Stimulated activated effector memory CD8-positive, alpha-beta T cell treated with anti-CD3 and anti-CD28 coated beads, Interleukin-12 subunit alpha, Interleukin-12 subunit beta, amount 100 ng/mL, for 72 hours (primary cell): Measurements from ENCODE around the gene MPP1.
"Not testable (repeated sequence)": the region's sequence is repeated elsewhere in the genome, so short reads cannot be mapped to it uniquely, and the experiment has no call there.

Source experiments
- ATAC-seq: fragments of 150-1000 bp; cut with Tn5 transposase; 2 replicates; pipeline ENCODE4 v1.10.0; 2021
- DNase-seq, 2 donors: peaks; one replicate each; pipeline ENCODE4 v3.0.0; 2021 to 2022; ENCODE audit warnings: low spot score in 2 of 2
- H3K27ac Mint-ChIP-seq: one replicate; pipeline ENCODE4 v1.8.0; 2022; ENCODE audit warnings: mild to moderate bottlenecking, mixed read lengths
- H3K36me3 Mint-ChIP-seq: one replicate; pipeline ENCODE4 v1.8.0; 2022; ENCODE audit warnings: mild to moderate bottlenecking, mixed read lengths
- H3K4me1 Mint-ChIP-seq: one replicate; pipeline ENCODE4 v1.8.0; 2022; ENCODE audit warnings: mixed read lengths
- H3K4me3 Mint-ChIP-seq: one replicate; pipeline ENCODE4 v1.8.0; 2022; ENCODE audit warnings: mild to moderate bottlenecking, mixed read lengths
- H3K9me3 Mint-ChIP-seq: one replicate; pipeline ENCODE4 v1.8.0; 2022; ENCODE audit warnings: mixed read lengths

Gene MPP1

DNA sequence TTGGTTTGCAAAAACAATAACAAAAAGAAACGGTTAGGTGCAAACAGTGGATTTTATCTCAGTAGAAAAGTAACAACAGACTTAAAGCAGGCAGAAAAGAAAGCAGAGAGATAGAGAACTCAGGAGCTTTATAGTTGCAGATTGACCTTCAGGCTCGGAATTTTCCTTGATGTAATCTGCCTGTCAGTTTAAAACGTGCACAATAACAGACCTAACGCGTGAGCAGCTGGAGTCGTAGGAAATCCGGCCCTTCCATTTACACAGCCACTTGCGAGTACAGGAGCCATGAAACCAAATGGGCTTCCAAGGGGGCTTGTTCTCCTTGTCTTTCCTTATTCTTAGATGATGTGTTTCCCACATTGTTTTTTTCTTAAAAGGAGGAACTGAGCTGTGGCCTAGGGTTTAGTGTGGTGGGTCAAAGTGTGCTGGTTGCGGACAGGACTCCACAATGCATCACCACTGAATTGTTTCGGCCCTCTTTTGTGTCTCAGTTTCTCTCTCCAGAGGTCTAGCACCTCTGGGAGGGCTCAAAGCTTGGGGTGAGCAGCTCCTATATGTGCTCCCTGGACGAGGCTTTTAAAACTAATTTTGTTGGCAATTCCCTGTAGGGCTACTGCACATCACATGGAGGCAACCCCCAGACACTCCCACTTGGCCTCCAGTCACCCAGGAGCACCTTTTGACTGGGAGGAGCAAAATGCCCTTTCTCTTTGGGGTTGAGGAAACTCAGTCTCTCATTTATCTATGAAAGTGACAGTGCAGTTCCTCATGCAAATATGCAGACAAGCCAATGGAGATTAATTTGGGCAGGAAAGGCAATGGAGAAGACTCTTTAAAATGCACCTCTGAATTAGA, 13.9 kb upstream of the MPP1 start:
- Mint-ChIP-seq H3K4me1 (no peaks in the 10 kb centered on the region), H3K4me3 (no peak overlapping the region), H3K9me3 (no peaks in the 10 kb centered on the region), H3K27ac (no peak overlapping the region), H3K36me3 (no peaks in the 10 kb centered on the region)
- DNase-seq (no peak), ATAC-seq (no peak)

DNA sequence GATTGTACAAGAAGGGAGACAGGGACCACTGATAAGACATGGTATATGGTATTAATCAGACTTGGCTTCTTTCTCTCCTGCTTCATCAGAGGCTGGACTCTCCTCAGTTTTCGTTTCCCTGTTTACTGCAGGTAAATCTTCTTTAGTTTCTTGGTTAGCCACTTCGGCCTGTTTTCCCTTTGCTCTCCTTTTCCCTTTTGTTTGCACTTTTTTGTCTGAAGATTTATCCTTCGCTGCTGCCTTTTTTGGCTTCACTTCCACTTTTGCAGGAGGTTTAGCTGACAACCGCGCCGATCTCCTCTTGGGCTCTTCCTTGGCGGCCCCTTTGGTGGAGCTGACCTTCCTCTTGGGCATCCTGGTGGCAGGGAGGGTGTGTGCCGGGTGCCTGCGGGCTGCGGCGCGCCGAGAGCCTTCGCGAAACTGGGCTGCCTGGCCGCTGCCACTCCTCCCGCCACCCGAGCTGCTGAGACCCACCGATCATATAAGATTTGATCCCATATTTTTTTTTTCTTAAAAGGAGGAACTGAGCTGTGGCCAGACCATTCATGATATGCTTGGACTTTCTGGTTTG, 11.8 kb upstream of the MPP1 start:
- not testable (repeated sequence) for H3K9me3 Mint-ChIP-seq, ATAC-seq, DNase-seq

DNA sequence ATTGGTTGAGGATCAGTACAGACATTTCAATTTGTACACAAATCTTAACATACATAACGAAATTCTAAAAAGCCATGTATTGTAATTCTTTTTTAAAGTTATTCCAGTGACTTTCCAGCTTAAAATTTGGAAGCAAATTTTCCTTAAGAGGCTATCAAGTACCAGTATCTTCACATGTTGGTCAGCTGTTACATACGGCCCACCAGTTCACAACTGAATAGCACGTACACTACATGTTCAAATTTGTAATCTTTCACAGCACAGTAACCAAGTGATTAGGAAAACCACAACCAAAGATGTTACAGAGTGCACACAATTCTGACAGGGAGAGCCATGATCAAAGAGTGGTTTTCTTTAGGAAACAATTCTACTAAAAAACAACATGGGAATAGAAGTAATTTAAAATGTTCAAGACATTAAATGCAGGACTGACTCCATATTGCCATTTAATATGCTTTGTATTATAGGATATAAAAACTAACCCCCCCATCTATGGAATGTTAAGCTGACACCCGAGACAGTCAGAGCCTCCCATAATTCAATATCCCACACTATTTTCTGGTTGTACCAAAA, 11.1 kb upstream of the MPP1 start:
- H3K36me3 Mint-ChIP-seq, DNase-seq, H3K4me3 Mint-ChIP-seq, H3K9me3 Mint-ChIP-seq, H3K4me1 Mint-ChIP-seq, H3K27ac Mint-ChIP-seq, ATAC-seq: not testable (repeated sequence)

More for the DNA sequence above, 11.8 kb upstream of the MPP1 start:
- H3K27ac Mint-ChIP-seq, H3K36me3 Mint-ChIP-seq, H3K4me1 Mint-ChIP-seq, H3K4me3 Mint-ChIP-seq: not testable (repeated sequence)

DNA sequence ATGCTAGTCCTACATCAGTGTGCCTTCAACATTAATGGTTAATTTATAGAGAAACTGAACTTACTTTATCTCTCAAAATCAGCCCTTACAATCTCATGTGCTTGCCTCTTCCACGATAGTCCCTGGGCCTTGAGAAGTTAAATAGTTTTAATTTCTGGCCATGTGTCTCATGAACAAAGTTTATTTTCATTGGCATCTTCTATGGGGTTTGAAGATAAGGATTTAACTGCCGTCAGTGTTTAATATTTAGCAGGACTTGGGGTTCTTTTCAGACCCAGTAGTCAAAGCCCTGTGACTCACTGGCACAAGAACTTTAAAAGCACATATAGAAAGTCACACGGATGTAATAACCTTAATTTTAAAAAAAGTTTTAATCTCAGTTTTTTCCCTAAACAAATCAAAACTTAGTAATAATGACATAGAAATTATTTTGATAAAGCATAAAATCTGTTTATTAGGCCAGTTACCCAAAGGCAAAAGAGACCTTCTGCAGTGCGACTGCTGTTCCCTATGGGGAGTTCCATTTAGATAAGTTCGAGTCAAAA, 10.1 kb upstream of the MPP1 start:
- Mint-ChIP-seq H3K9me3 (no peaks in the 10 kb centered on the region), H3K36me3 (no peaks in the 10 kb centered on the region), H3K27ac (no peak overlapping the region), H3K4me3 (no peak overlapping the region), H3K4me1 (no peaks in the 10 kb centered on the region)
- DNase-seq (no peak), ATAC-seq (no peak)

DNA sequence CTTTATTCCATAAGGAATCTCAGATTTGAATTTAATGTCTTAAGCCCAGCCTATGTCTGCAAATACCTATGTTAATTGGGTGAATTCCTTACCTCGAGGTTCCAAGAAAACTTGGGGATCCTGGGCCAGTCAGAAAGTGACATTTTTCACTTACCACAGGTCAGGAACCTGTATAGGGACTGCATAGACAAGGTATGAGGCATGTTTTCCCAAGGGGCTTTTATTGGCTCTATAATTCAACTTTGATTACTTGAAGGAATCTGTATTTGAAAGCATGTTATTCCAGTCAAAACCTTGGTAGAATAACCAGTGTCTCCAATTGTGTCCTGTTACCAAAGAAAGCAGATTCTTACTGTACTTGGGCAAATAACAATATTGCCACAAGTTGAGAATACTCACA, 8.5 kb upstream of the MPP1 start:
- no peak for DNase-seq
- Mint-ChIP-seq H3K9me3 (no peaks in the 10 kb centered on the region), H3K27ac (no peak overlapping the region), H3K36me3 (no peaks in the 10 kb centered on the region), H3K4me3 (no peak overlapping the region), H3K4me1 (no peaks in the 10 kb centered on the region)
- no peak for ATAC-seq

DNA sequence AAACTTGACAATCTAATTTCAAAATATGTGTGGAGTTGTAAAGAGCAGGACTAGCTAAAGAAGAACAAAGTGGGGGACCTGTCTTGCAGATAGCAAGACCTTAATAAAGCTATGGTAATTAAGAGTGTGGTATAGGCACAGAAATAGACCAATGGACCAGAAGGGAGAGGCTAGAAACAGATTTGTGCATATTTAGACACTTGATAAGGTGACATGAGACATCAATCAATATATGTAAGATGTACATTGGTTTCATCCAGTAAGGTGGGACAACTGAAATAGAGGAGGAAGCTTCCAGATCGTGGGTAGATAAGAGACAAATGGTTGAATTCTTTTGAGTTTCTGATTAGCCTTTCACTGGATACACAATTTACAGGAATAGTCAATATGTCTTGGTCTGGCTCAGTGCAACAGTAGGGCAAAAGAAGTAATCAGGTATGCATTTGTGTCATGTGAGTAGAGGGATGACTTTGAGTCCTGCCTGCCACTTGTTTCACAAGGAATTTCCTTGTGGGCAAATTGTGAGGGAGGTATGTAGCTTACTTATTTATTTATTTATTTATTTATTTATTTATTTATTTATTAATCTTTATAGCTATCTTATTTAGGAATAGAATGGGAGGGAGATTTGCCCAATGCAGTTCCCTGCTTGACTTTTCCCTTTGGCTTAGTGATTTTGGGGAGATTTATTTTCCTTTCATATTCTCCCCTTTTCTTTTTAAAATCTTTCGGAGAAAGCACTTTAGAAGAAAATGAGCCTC, 7.2 kb upstream of the MPP1 start:
- no peaks in the 10 kb centered on the region for H3K4me1 Mint-ChIP-seq
- no peak overlapping the region for H3K4me3 Mint-ChIP-seq
- ATAC-seq = no peak

DNA sequence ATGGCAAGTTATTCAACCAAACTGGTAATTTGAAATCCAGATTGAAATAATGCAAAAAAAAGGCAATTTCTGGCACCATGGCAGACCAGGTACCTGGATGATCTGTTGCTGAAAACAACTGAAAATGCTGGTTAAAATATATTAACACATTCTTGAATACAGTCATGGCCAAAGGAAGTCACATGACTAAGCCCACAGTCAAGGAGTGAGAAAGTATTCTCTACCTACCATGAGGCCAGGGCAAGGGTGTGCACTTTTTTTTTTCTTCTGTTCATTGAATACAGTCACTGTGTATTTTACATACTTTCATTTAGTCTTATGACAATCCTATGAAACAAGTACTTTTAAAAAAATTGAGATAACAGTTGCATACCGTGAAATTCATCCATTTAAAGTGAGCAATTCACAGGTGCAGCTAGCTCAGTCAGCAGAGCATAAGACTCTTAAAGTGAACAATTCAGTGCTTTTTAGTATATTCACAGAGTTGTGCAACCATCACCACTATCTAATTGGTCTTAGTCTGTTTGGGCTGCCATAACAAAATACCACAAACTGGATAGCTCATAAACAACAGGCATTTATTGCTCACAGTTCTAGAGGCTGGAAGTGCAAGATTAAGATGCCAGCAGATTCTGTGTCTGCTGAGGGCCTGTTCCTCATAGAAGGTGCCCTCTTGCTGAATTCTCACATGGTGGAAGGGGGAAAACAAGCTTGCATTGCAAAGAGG, 4.8 kb upstream of the MPP1 start:
- DNase-seq = no peak
- Mint-ChIP-seq H3K4me1 (no peaks in the 10 kb centered on the region), H3K4me3 (no peak overlapping the region), H3K27ac (no peak overlapping the region), H3K9me3 (no peaks in the 10 kb centered on the region), H3K36me3 (no peaks in the 10 kb centered on the region)
- ATAC-seq = peak; percentile 88

More for the DNA sequence above, 7.2 kb upstream of the MPP1 start:
- Mint-ChIP-seq H3K9me3 (no peaks in the 10 kb centered on the region), H3K27ac (no peak overlapping the region), H3K36me3 (no peaks in the 10 kb centered on the region)
- DNase-seq = no peak

DNA sequence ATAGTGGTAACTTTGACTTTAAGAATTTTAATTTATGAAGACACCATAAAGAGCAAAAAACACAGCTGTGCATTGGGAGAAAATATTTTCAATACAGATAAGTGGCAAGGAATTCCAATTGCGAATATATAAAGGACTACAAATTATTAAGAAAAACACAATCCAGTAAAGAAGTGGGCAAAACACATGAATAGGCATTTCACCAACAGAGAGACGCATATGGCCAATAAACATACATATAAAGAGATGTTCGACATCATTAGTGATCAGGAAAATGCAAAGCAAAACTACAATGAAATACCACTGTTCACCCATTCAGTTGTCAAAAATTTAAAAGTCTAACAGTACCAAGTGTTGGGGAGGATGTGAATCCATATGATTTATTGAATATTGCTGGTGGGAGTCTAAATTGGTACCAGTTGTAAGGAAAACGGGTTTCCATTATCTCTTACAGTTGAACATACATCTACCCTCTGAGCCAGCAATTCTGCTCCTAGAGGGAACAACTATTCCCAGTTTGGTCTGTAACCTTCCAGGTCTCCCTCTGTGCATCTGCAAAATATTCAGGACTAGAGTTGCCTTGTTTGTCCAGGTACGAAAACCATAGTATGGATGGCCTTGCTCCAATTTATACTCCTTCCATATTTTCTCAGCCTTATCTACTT, 1.7 kb upstream of the MPP1 start:
- peaks cover 5% of the 10 kb centered on the region for H3K4me1 Mint-ChIP-seq
- ATAC-seq (no peak), DNase-seq (no peak)
- no peaks in the 10 kb centered on the region for H3K36me3 Mint-ChIP-seq
- no peak overlapping the region for H3K27ac Mint-ChIP-seq
- no peaks in the 10 kb centered on the region for H3K9me3 Mint-ChIP-seq
- H3K4me3 Mint-ChIP-seq = no peak overlapping the region

DNA sequence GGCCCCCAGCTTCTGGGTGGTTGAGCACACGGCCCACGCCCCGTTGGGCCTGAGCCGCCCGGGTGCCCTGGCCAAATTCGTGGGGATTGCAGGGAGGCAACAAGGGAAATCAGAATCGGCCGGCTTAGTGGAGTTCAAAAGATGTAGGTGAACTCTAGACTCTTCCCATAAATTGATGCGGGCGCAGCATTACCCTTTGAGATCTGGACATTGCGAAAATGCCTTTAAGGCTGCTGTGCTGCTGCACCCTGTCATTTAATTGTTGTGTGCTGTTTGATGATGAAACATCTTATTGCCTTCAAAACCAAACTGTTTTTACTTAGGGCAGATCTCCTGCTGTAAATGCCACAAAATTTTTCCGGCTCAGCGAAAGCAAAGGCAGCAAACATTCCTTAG, 409 bp upstream of the MPP1 start:
- H3K4me3 Mint-ChIP-seq = peak overlapping the region; percentile 77
- H3K27ac Mint-ChIP-seq = no peak overlapping the region
- H3K36me3 Mint-ChIP-seq = no peaks in the 10 kb centered on the region
- peaks cover 5% of the 10 kb centered on the region for H3K4me1 Mint-ChIP-seq
- H3K9me3 Mint-ChIP-seq = no peaks in the 10 kb centered on the region
- DNase-seq (no peak), ATAC-seq (no peak)

DNA sequence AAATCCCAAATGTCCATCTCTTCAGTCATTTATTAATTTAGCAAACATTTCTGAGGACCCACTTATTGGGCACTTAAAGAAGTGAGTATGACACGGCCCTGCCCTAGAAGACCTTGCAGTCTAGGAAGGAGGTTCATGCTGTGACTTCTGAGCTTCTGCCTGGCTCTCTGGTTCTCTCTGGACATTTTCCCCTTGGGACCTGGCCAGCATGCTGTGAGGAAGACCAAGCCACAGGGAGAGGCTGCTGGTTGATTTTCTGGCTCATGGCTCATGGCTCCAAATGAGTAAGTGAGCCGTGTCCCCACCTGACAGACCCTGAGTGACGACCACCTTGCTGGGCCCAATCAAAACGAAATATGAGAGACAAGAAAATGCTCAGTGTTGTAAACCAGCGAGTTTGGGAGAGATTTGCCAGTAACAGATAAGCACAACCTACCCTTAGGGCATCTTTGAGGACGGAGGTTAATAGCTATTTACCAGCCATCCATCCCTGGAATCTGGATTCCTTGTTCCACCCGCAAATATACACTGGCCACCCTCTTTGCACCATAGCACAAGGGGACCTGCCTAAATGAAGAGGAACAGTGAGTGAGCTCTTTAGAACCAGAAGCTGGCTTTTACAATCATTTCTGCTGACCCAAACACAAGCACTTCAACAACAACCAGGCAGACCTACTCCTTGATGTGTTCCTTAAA, 876 bp downstream of the MPP1 start:
- ATAC-seq (no peak), DNase-seq (no peak)
- Mint-ChIP-seq H3K36me3 (peaks cover 3% of the 10 kb centered on the region), H3K9me3 (no peaks in the 10 kb centered on the region), H3K27ac (no peak overlapping the region), H3K4me3 (peak overlapping the region; percentile 77), H3K4me1 (peaks cover 15% of the 10 kb centered on the region)

DNA sequence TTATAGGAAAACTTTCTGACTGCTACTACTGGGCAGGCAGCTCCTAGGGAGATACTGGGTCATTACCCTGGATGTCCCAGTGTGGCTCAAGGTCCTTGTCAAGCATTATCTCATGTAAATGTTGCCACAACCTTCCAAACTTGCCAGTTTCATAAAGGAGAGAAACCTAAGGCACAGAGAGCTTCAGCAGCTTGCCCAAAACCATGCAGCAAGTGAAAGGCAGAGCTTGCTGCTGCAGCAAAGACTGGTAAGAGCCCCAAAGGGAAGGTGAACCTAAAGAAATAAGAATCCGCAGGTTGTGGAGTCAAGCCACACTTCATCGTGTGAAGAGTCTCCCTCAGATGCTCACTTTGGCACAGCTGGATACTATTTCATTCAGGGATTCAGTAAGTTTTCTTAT, 2.3 kb downstream of the MPP1 start:
- H3K27ac Mint-ChIP-seq = no peak overlapping the region
- DNase-seq (no peak), ATAC-seq (no peak)
- H3K4me1 Mint-ChIP-seq = peaks cover 27% of the 10 kb centered on the region
- no peak overlapping the region for H3K4me3 Mint-ChIP-seq
- peaks cover 2% of the 10 kb centered on the region for H3K9me3 Mint-ChIP-seq
- H3K36me3 Mint-ChIP-seq = peaks cover 9% of the 10 kb centered on the region

DNA sequence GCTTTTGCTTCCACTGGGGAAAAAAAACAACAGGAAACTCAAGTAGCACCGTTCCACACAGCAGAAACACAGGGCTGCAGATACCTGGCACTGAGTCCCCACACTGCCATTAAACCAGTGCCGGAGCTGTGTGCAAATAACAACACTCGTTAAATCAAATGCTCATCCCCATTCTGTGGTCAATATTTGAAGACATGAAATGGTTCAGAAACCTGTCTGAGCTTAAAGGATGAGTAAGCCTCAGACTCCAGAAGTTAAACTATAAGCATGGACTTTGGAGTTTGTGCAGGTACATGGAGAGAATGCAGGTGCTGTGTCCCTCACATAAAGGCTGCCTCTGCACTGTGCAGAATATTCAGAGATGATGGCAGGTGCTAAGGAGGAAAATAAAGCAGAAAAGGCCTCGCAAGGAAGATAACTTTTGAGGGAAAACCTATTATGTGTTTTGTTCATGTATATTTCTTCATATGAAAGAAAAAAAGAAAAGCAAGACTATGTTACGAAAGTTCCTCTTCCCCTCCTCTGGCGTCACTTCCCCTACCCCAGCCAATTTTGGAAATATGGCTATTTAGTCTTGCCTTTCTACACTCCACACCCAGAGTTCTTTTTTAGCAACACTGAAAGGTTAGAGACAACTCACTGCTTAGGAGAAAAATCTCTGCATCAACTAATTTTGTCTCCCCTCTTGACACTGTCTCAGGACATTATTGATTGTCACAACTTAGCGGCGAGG, 4.6 kb downstream of the MPP1 start:
- Mint-ChIP-seq H3K27ac (peak overlapping the region; percentile 87), H3K4me1 (peaks cover 27% of the 10 kb centered on the region), H3K4me3 (no peak overlapping the region)

DNA sequence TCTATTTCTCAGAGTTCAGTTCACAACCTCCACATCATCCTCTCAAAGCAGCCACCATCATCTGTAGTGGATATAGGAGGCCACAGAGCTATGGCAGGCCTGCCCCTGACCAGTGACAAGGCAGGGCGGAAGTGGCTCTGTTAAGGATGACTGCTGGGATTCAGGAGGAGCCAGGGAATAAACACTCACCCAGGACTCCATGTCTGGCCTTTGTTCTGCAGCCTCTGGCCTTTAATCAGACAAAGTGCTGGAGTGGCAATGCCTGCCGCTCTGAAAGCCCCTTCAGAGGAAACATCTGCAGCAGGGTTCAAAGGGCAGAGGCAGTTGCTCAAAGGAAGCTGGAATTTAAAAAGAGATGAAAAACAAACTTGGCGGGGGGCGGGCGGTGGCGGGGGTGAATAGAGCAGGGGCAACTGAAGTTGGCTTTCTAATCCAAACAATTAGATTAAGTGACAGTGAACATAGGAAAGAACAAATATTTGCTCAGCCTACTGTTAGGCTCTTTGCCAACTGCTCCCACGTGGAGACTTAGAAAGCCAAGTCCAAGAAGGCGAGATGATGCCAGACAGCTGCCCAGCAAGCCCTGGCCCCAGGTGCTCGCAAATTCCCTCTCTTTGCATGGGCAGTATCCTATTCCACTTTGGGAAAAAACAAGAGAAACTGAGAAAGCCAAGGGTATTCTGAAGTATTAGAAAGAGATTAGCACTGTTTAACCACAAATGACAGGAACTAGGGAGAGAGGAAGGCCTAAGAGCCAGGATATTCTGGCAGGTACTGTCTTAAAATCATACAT, 5.5 kb downstream of the MPP1 start:
- DNase-seq = no peak
- H3K9me3 Mint-ChIP-seq = peaks cover 2% of the 10 kb centered on the region
- peaks cover 9% of the 10 kb centered on the region for H3K36me3 Mint-ChIP-seq
- peak overlapping the region; percentile 65 for H3K4me3 Mint-ChIP-seq
- ATAC-seq = no peak
- peaks cover 27% of the 10 kb centered on the region for H3K4me1 Mint-ChIP-seq
- H3K27ac Mint-ChIP-seq = peak overlapping the region; percentile 87

More for the DNA sequence above, 4.6 kb downstream of the MPP1 start:
- DNase-seq (no peak), ATAC-seq (no peak)
- peaks cover 2% of the 10 kb centered on the region for H3K9me3 Mint-ChIP-seq
- H3K36me3 Mint-ChIP-seq = peaks cover 9% of the 10 kb centered on the region
